Caco-2 (cell line): ENCODE data around the gene ARFGEF2. TPM values are rescaled to one million over a fixed set of nuclear protein-coding genes. Genes with fewer than 3 reads are reported as not detected.

Source experiments
- BruUV-seq: library from RNA; stranded (reverse); fragments of 400-500 nt; replicated peaks from 2 replicates; lab custom pipeline; 2021; lab: Mats Ljungman, UMichigan
- CTCF ChIA-PET: fragments of 300-600 bp; sonication (Branson Sonifier 250); formaldehyde crosslinking; loops from one replicate; lab custom pipeline; 2022; ENCODE audit warnings: antibody characterized with exemption; lab: Charles Lee
- POLR2A ChIA-PET: fragments of 300-600 bp; sonication (Branson Sonifier 250); formaldehyde crosslinking; loops from one replicate; lab custom pipeline; 2022; ENCODE audit warnings: antibody characterized with exemption; lab: Charles Lee
- DNase-seq, 2 experiments: peaks; one replicate each; pipeline versions ENCODE4 v3.0.0 to v3.0.0-alpha.2; 2020 to 2022
- H3K27me3 ChIP-seq: replicated peaks from 2 replicates; pipeline ENCODE4 v1.6.0; 2011; ENCODE audit warnings: low read length; ENCODE audit not compliant: control insufficient read depth, insufficient read depth
- H3K36me3 ChIP-seq: 2 replicates; pipeline ENCODE4 v1.5.1; 2011; ENCODE audit warnings: low read length; ENCODE audit not compliant: control insufficient read depth, insufficient read depth
- H3K4me1 ChIP-seq: fragments of 250-450 bp; sonication (Bioruptor Pico); 2 replicates; pipeline ENCODE4 v1.5.1; 2020; ENCODE audit warnings: mild to moderate bottlenecking
- H3K4me3 ChIP-seq: 2 replicates; pipeline ENCODE4 v1.5.1; 2011; ENCODE audit warnings: low read depth, mild to moderate bottlenecking, control low read depth, low read length
- H3K9me3 ChIP-seq: fragments of 250-450 bp; sonication (Bioruptor Pico); 2 replicates; pipeline ENCODE4 v1.5.1; 2020; ENCODE audit warnings: mild to moderate bottlenecking, moderate library complexity
- H3K27ac Mint-ChIP-seq: one replicate; pipeline ENCODE4 v1.8.0; 2022; ENCODE audit warnings: mixed read lengths; ENCODE audit not compliant: unreplicated experiment
- H3K27me3 Mint-ChIP-seq: one replicate; pipeline ENCODE4 v1.8.0; 2022; ENCODE audit warnings: mixed read lengths; ENCODE audit not compliant: insufficient read depth, unreplicated experiment
- H3K36me3 Mint-ChIP-seq: one replicate; pipeline ENCODE4 v1.8.0; 2022; ENCODE audit warnings: mild to moderate bottlenecking, mixed read lengths; ENCODE audit not compliant: insufficient read depth, unreplicated experiment
- H3K4me1 Mint-ChIP-seq: one replicate; pipeline ENCODE4 v1.8.0; 2022; ENCODE audit warnings: low read depth, mixed read lengths; ENCODE audit not compliant: unreplicated experiment
- H3K4me3 Mint-ChIP-seq: one replicate; pipeline ENCODE4 v1.8.0; 2022; ENCODE audit warnings: mild to moderate bottlenecking, moderate library complexity, mixed read lengths; ENCODE audit not compliant: unreplicated experiment
- H3K9me3 Mint-ChIP-seq: one replicate; pipeline ENCODE4 v1.8.0; 2022; ENCODE audit warnings: mixed read lengths; ENCODE audit not compliant: unreplicated experiment
- CTCF ChIP-seq, 2 experiments: fragments of 200-600 bp in 1 of 2; IDR thresholded peaks; 1 replicate in 1 of 2; 2 replicates in 1 of 2; pipeline versions ENCODE4 v1.5.1 to v1.8.0; 2011 to 2022; ENCODE audit warnings: antibody characterized with exemption in 1 of 2, control low read depth in 1 of 2, inconsistent platforms in 1 of 2, low read depth in 1 of 2, low read length in 1 of 2, mild to moderate bottlenecking in 1 of 2, moderate library complexity in 1 of 2; ENCODE audit not compliant: insufficient read depth in 1 of 2, severe bottlenecking in 1 of 2, unreplicated experiment in 1 of 2
- intact Hi-C: fragments of 100-400 bp; cut with micrococcal nuclease; formaldehyde crosslinking; loops from one replicate; pipeline ENCODE4 v1.10.0; 2022; ENCODE audit not compliant: unreplicated experiment
- total RNA-seq: library from RNA; stranded (reverse); gene quantifications from 2 replicates; pipeline ENCODE4 v1.2.3, GENCODE V29; 2022

ARFGEF2 gene
- total RNA-seq, 1 experiment from 2014 or later: 78.8 TPM

- no peaks in the 10 kb centered on the region for H3K4me1 Mint-ChIP-seq
- no peak for TF ChIP-seq CTCF (IDR thresholded peaks at IDR 0.05; ENCODE audit: insufficient read depth in 1 of 2, low read depth in 1 of 2, low read length in 1 of 2, severe bottlenecking in 1 of 2, unreplicated experiment in 1 of 2)
- 0 out of 2 replicates have a peak, but pooled peaks cover 1% of the 10 kb centered on the region for H3K27me3 ChIP-seq
- intact Hi-C loops: no loop called here
- H3K4me3 ChIP-seq: no peak overlapping the region
- POLR2A ChIA-PET: no interaction called here
- CTCF ChIA-PET: no interaction called here
- no peaks in the 10 kb centered on the region for H3K36me3 ChIP-seq
- no peaks in the 10 kb centered on the region for H3K4me1 ChIP-seq
- peaks cover 15% of the 10 kb centered on the region for H3K27me3 Mint-ChIP-seq
- no TSS peak for BruUV-seq
- H3K4me3 Mint-ChIP-seq: no peak overlapping the region
- H3K9me3 Mint-ChIP-seq: peaks cover 10% of the 10 kb centered on the region
- no peak for DNase-seq
- peaks cover 5% of the 10 kb centered on the region; the same call in 1 of the 2 replicates for H3K9me3 ChIP-seq
- no peaks in the 10 kb centered on the region for H3K36me3 Mint-ChIP-seq
- no peak overlapping the region for H3K27ac Mint-ChIP-seq
These were observed 32.2 kb upstream of the ARFGEF2 start for GRCh38 chr20:48889140-48889790.

GRCh38 chr20:48891235-48892048 is 30.1 kb upstream of the ARFGEF2 start:
- H3K9me3 ChIP-seq: peaks cover 5% of the 10 kb centered on the region; the same call in 1 of the 2 replicates
- no peak overlapping the region for H3K27ac Mint-ChIP-seq
- POLR2A ChIA-PET: interaction anchor here (0.7 kb wide), 1 partner anchor 155 kb away, joined by 4 read pairs; no protein-coding TSS in a partner anchor
- H3K9me3 Mint-ChIP-seq: peaks cover 10% of the 10 kb centered on the region
- no peak overlapping the region for H3K4me3 ChIP-seq
- no TSS peak for BruUV-seq
- H3K4me3 Mint-ChIP-seq: no peak overlapping the region
- H3K4me1 ChIP-seq: no peaks in the 10 kb centered on the region
- H3K27me3 Mint-ChIP-seq: peaks cover 19% of the 10 kb centered on the region
- no peaks in the 10 kb centered on the region for H3K36me3 ChIP-seq
- CTCF ChIA-PET: interaction anchor here (0.9 kb wide), 1 partner anchor 234 kb away, joined by 4 read pairs; no protein-coding TSS in a partner anchor
- H3K27me3 ChIP-seq: peaks cover 3% of the 10 kb centered on the region; the same call in 1 of the 2 replicates
- intact Hi-C loops: no loop called here
- H3K4me1 Mint-ChIP-seq: no peaks in the 10 kb centered on the region
- H3K36me3 Mint-ChIP-seq: no peaks in the 10 kb centered on the region
- no peak for DNase-seq
- TF ChIP-seq CTCF (IDR thresholded peaks at IDR 0.05; ENCODE audit: insufficient read depth in 1 of 2, low read depth in 1 of 2, low read length in 1 of 2, severe bottlenecking in 1 of 2, unreplicated experiment in 1 of 2): no peak

- POLR2A ChIA-PET: interaction anchor here (0.7 kb wide), 1 partner anchor 154 kb away, joined by 4 read pairs; no protein-coding TSS in a partner anchor
- H3K9me3 Mint-ChIP-seq: peaks cover 10% of the 10 kb centered on the region
- Histone ChIP-seq H3K9me3 (peaks cover 5% of the 10 kb centered on the region; the same call in 1 of the 2 replicates), H3K4me1 (no peaks in the 10 kb centered on the region), H3K4me3 (no peak overlapping the region), H3K36me3 (no peaks in the 10 kb centered on the region), H3K27me3 (peaks cover 3% of the 10 kb centered on the region; the same call in 1 of the 2 replicates)
- H3K4me1 Mint-ChIP-seq: no peaks in the 10 kb centered on the region
- no peak for DNase-seq
- no peak for TF ChIP-seq CTCF (IDR thresholded peaks at IDR 0.05; ENCODE audit: insufficient read depth in 1 of 2, low read depth in 1 of 2, low read length in 1 of 2, severe bottlenecking in 1 of 2, unreplicated experiment in 1 of 2)
- H3K27me3 Mint-ChIP-seq: peaks cover 19% of the 10 kb centered on the region
- no peaks in the 10 kb centered on the region for H3K36me3 Mint-ChIP-seq
- CTCF ChIA-PET: interaction anchor here (0.9 kb wide), 1 partner anchor 234 kb away, joined by 4 read pairs; no protein-coding TSS in a partner anchor
- H3K27ac Mint-ChIP-seq: no peak overlapping the region
- intact Hi-C loops: no loop called here
- no peak overlapping the region for H3K4me3 Mint-ChIP-seq
- no TSS peak for BruUV-seq
These were observed 29.5 kb upstream of the ARFGEF2 start for GRCh38 chr20:48892049-48892470.
